ENCODE data around the gene TENT4A.
A peak's percentile ranks its signal among the peaks of the same experiment; 100 is the strongest.
"Not testable (repeated sequence)": the region's sequence is repeated elsewhere in the genome, so short reads cannot be mapped to it uniquely, and the experiment has no call there.

Gene TENT4A

DNA sequence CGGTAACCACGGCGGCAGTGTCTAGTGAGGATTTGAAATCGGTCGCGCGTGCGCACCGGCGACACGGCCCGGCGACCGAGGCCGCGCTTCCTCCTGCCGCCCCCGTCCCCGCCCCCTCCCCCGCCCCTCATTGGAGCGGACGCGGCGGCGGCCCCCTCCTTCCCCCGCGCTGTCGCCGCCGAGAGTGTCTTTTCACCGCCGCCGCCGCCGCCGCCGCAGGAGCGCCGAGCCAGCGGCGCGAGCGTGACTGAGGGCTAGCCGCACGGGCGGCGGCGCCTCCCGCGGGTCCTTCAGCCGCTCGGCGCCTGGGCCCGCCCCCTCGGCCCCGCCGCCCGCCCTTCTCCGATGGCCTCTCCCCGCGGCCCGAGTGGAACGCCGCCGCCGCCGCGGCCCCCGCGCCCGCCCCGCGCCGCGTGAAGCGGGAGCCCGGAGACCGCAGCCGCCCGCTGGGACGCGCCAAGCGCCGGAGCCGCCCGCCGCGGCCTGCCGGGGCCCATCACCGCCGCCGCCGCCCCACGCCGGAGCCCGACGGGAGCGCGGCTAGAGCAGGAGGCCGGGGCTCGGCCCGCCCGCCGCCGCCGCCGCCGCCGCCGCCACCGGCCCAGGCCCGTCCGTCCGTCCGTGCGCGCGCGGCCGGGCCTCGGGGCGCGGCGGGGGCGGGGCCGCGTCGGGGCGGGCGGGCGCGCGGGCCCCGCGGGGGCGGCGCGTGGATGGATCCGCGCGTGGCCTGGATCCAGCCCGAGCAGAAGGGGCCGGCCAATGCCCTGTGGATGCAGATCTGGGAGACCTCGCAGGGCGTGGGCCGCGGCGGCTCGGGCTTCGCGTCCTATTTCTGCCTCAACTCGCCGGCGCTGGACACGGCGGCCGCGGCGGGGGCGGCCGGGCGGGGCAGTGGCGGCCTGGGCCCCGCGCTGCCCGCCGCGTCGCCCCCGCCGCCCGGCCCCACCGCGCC, at the start of gene TENT4A:
Gene TENT4A, plus strand, starts transcription at position 159 of the 952 bp plus-strand sequence. Its CDS starts 552 bp downstream, at position 711.
- DNase-seq = no peak

DNA sequence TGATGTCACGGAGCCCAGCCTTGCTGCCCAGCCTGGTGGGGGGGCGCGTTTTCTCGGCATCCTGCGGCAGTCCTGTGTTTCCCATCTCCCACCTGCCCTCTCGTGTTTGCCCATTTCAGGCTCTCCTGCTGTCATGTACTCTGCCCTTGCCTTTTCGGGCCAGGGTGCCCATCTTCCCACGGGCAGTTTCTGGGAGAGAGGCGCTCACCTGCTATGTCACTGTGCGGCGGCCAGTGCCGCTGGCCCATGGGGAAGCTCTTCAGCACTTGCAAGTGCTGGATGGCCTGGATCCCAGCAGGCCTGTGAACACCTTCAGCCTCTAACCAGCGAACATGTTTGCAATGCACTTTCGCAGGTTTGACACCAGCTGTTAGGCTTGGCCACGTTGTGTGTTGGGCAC, 46.5 kb upstream of the TENT4A start:
- DNase-seq = no peak

DNA sequence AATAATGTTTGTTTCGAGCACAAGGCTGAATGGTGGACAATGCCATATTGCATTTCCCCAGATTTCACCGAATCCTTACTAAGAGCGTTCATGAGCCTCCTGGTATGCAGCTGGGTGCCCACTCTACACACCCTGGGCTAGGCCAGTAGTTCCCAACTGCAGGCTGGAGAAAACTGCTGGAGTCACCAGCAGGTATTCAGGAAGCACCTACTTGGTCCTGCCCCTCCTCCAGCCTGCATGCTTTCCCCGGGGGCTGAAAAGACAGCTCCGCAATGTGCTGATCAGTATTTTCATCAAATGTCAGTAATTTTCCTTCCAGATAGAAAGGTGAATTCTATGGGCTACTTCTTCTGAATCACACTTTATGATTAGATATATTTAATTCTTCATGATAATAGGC, 45.6 kb upstream of the TENT4A start:
- DNase-seq = no peak

DNA sequence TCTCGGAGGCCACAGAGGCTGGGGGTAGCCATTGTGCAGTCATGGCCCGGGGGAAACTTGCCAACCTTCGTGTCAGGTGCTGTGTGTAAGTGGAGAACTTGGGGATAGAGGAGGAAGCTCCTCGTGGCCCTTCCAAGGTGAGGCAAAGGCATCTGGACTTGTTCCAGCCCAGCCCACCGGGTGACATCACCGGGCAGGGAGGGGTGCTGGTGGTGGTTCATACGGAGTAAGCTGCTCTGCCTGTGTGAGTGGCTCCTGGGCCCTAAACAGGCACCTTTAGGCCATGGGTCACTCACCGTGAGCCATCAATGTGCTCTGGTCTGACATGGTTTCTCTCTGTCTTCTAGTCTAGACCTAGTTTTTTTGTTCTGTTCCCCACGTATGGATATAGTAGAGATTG, 44.5 kb upstream of the TENT4A start:
- not testable (repeated sequence) for DNase-seq

DNA sequence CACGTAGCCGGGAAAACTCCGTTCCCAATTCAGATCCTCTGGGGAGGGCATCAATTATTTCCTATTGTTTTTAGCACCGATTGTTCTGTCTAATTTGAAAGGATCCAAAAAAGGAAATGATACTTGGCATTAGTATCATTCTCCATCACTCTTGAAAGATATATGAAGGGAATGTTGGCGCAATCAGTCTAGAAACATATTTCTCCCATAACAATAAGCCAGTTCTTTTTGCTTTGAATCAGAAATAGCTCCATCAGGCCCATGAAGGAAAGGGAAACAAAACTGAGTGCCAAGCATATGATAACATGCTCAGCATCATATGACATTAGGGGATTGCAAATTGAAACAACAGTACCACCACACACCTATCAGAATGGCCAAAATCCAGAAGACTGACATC, 40.2 kb upstream of the TENT4A start:
- DNase-seq = no peak

DNA sequence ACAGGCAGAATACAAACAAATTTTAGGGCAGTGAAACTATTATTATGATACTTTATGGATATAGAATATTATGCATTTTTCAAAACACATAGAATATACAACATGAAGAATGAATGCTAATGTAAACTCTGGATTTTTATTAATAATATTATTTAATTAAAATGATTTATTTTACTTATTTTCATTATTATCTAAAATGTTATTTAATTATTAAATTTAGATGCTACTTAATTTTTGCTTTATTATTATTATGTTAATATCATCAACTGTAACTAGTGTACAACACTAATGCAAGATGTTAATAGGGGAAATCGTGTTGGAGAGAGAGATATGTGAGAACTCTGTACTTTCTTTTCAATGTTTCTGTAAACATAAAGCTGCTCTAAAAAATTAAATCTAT, 39.3 kb upstream of the TENT4A start:
- no peak for DNase-seq

DNA sequence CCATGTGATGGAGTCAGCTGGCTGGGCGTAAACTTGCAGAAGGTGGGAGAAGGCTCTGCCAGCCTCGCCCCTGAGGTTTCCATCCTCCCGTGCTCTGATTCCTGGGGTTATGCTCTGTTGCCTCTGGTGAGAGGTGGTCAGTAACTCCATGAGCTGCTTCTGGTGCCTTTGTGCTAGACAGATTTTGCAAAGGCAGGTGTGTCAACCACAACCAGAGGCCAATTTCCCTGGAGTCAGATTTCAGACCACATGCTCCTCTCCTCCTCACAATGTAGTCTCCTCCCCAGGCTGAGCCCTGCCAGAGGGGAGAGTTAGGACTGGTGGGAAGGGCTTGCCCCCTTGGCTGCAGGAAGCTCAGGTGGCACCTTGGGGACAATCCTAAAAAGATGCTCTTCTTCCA, 38.8 kb upstream of the TENT4A start:
- DNase-seq = no peak

DNA sequence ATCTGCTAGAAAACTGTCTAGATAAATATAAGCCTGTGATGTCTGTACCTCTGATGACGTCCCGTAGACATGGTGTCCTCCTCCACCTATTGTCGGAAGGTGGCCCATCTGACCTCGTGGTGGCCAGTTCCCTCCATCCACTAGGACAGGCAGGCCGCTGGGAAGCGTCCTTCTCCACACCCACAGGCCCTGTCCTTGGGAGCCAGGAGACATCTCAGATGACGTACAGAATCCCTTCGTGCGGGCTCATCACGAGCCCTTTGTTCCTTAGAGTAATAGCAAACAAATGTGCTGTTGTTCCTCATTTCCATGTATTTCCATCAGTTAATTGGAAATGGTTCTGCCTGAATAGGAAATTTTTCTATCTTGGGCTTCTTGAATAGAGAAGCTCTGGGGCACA, 38.3 kb upstream of the TENT4A start:
- no peak for DNase-seq

DNA sequence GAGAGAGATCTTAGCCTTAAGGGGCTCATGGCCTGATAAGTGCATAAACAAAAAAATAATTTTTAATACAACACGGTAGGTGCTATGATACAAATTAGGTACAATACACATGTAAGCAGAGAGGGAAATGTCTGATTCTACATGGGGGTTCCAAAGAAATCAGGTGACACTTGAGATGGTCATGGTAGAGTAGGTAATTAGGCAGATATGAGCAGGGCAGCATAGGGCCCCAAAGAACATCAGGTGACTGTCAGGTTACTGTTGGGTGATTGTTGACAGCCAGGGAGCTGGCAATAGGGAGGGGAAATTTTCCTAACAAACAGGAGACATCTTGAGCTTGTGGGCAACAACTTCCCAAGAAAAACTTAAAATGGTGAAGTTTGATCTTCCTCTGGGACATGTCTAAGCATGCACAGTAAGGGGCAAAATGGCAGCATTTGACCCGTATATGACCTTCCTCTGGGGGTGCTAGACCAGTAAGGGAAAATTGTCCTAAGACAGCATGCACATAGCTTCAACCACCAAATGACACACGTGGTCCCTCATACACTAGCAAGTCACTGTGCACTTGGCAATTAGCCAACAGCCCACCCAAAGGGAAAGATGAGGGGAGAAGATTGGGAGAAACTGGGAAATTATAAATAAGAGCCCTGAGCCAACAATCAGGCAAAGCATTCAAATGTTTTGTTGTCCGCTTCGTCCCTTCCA, 37.3 kb upstream of the TENT4A start:
- peak; percentile 2 for DNase-seq

DNA sequence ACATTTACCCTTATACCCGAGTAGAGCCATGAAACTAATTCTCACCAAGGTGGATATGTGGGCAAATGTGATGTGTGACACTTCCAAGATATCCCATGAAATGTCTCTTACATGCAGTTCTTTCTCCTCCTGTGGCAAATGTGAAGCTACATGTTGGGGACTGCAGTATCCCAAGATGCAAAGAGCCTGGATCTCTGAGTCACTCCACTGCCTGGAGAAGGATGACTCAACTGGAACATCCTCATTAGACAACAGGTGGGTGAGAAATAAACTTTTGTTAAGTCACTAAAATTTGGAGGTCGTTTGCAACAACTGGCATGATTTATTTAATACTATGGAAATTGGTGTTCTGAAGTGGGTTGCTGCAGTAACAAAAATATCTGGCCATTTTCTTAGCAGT, 36.5 kb upstream of the TENT4A start:
- peak; percentile 24 for DNase-seq

DNA sequence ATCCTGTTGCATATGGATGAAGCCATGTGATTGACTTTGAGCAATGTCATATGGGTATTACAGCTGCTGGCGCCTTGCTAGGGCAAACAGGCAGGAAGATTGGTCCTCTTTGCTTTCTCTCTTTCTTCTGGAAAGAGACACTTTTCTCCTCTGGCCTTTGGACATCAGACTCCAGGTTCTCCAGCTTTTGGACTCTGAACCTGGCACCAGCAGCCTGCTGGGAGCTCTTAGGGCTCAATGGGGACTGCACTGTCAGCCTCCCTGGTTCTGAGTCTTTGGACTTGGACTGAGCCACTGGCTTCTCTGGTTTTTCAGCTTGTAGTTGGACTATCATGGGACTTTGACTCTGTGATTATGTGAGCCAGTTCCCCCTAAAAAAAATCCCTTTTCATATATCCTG, 34.8 kb upstream of the TENT4A start:
- no peak for DNase-seq

DNA sequence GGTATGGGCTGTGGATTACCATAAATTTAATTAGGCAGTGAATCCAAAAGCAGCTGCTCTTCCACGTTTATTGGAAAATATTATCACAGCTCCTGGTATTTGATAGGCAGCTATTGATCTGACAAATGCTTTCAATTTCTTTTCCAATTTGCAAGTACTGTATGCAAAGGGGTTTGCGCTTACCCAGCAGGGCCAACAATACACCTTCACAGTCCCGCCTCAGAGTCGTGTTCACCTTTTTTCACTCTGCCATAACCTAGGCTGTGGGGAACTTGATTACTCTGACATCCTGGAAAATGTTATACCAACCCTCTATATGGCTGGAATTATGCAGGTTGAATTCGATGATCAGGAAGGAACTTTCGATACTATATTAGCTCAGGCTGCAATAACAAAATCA, 32.3 kb upstream of the TENT4A start:
- no peak for DNase-seq

DNA sequence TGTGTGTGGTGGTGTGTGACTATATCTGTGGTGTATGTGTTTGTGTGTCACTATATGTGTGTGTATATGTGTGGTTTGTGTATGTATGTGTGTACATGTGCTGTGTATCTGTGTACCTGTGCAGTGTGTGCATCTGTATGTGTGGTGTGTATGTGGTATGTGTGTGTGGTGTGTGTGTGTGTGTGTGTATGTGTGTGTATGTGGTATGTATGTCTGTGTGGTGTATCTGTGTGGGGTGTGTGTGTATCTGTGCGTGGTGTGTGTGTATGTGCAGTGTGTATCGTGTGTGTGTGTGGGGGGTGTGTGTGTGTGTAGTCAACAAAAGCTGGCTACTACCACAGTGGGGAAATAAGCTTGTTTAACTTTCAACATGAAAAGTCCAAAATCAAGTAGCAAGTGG, 31.6 kb upstream of the TENT4A start:
- no peak for DNase-seq

DNA sequence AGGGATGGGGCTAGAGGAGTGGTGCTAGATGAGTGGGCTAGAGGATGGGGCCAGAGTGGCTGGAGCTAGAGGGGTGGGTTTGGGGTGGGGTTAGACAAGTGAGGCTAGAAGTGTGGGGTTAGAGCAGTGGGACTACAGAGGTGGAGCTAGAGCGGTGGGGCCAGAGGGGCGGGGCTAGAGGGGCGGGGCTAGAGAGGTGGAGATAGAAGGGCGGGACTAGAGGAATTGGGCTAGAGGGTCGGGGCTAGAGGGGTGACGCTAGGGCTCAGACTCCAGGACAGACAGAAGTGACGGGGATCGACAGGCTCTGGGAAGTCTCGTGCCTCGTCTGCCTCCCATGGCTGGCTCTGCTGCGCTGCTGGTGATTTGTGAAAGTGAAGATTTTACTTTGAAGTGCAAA, 31.0 kb upstream of the TENT4A start:
- no peak for DNase-seq

DNA sequence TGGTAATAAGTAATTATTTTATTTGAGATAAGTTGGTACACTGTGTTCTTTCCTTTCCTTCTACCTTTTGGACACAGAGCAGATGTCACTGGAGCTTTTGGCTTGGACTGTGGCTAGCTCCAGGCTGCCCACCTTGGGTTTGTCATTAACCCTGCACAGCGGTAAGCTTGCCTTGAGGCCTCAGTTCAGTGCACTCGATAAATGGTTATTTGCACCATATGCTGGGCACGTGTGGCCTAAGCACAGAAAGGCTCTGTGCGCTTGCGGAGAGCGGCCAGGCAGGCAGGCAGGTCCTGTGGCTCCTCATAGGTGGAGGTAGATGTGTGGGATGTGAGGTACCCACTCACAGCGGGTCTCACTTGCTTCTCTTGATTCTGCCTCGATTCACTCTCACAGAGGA, 30.0 kb upstream of the TENT4A start:
- no peak for DNase-seq

DNA sequence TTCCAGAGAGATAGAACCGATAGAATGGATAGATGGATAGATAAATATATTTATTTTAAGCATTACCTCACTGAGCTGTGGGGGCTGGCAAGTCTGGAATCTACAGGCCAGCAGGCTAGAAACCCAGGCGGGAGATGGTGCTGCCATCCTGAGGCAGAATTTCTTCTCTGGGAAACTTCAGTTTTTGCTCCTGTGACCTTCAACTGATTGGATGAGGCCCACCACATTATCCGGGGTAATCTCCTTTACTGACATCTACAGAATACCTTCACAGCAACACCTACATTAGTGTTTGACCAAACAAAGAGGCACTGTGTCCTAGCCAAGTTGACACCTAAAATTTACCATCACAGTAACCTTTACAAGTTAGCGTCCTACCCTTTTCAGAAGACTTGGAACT, 29.2 kb upstream of the TENT4A start:
- DNase-seq = no peak

DNA sequence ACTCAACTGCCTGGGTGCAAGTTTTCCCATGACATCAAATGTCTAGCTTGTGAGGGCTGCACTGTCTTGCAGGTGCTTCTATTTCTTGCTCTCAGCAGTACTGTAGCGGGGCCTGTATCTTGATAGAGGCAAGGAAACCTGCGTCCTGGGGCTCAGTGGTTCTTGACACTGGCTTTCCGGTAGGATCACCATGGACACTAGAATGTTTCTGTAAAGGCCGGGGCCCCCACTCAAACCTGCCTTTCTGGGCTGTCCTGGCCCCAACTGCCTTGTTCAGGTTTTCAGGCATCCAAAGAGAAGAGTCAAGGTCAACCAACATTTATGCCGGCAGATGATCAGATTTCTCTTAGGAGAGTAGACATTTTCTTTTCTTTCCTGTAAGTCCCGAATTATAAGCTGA, 26.7 kb upstream of the TENT4A start:
- no peak for DNase-seq

DNA sequence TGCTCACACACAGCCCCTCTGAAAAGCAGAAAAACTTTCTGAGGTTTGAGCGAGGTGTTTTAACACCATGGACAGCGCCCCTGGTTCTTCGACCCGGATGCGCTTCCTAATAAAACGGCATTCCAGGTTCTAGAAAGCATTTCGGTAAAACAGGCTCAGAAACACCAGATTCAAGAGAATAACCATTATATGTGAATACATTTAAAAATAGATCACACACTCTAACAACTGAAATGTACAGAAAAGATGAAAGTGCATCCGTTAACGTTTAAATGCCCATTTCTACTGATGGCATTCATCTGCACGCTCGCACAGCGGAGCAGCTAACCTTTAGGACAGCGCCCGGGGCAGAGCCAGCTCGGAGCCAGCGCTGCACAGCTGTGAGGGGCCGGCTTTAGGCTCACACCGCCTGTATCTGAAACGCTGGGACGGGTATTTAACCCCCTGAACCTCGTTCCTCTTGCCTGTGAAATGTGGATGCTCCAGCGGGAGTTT, 26.3 kb upstream of the TENT4A start:
- DNase-seq = peak; percentile 45

DNA sequence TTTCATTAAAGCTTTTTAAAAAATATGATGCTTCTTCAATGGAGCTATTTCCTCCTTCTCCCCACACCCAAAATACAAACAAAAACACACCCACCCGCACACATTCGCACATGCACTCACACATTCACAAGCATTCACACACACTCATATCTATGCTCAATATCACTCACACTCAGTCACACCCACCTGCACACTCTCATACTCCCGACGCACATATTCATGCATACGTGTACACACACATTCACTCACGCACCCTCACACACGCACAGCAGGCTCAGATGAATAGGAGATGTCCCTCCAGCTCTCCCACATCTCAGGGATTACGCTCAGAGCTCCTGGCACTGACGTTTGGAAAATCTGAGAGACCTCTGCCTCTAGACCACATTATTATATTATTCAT, 25.7 kb upstream of the TENT4A start:
- no peak for DNase-seq

DNA sequence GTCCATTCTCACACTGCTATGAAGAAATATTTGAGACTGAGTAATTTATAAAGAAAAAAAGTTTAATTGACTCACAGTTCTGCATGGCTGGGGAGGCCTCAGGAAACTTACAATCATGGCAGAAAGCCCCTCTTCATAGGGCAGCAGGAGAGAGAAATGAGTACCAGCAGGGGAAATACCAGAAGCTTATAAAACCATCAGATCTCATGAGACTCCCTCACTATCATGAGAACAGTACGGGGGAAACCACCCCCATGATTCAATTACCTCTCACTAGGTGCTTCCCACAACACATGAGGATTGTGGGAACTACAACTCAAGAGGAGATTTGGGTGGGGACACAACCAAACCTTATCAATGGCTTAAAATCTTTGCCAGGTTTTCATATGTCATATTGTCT, 20.3 kb upstream of the TENT4A start:
- DNase-seq = no peak

DNA sequence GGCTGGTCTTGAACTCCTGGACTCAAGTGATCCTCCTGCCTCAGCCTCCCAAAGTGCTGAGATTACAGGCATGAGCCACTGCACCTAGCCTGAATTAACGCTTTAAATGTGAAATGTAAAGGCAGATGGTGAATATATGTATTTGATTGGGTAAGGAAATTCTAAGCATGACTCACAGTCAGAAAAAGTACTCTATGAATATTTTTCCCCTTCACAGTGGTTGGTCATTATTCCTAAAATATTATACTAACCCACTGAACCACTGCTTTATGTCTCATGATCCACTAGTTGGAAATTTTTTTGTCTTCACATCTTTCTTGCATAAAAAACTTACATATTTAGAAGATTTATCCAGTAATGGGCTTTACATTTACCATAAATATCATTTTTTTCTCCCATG, 14.5 kb upstream of the TENT4A start:
- no peak for DNase-seq

DNA sequence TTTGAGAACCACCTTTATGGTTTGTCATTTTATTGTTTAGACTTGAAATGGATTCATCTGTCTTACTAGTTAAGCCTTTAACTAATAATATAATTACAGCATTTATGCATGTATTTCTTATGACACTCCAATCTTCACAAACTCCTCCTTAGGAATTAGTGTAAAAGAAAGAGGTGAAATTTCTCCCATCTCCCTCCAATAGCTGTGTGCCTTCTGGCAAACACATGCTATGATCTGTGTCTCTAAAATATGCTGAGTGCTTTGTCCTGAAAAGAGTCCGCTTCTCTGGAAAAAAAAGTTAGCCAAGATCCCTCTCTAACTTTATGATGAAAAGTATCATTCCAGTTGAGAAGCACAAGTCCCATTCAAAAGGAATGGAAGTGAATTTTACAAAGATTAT, 13.9 kb upstream of the TENT4A start:
- DNase-seq = no peak

DNA sequence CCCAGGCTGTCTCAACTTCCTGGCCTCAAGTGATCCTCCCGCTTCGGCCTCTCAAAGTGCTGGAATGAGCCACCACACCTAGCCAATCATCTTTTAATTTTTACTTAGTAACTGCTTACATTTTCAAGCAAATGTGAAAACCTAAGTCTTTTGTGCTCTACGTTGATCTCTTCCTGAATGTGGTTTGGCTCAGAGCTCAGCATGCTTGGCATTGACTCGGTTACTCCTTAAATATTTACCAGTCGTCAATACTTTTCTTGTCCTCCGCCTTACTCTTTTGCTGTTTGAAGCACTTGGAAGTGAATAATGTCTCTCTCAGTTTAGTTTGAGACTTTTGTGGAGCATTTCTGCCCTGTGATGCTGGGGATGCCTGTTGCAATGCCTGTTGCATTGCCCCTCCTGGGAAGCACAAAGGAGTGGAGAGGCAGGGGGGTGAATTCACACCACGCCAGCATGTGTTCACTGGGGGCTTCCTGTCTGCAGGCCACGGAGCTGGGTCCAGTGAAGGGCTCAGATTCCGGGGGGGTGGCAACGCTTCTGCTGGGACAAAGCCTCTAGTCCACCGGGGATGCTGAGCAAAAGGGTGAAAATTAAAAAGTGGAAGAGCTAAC, 13.1 kb upstream of the TENT4A start:
- no peak for DNase-seq

All from fibroblast of skin of right biceps (primary cell).